NCI-H1105 (cell line): ENCODE results near the gene GABRR3.
"Not testable (repeated sequence)": the region's sequence is repeated elsewhere in the genome, so short reads cannot be mapped to it uniquely, and the experiment has no call there.

Experiments
- DNase-seq: peaks from one replicate; lab custom pipeline; 2025; lab: John Stamatoyannopoulos, UW

The GABRR3 gene

GRCh38 chr3:98021830-98022560 is 13.1 kb downstream of the GABRR3 start:
- DNase-seq = no peak

- no peak for DNase-seq
These were observed 14.7 kb downstream of the GABRR3 start for GRCh38 chr3:98020412-98020811.

- no peak for DNase-seq
These were observed 16.8 kb downstream of the GABRR3 start for GRCh38 chr3:98018301-98018700.

GRCh38 chr3:98014268-98014585 is 20.9 kb downstream of the GABRR3 start:
- no peak for DNase-seq

- DNase-seq = no peak
These were observed 21.5 kb downstream of the GABRR3 start for GRCh38 chr3:98013411-98014267.

- DNase-seq = no peak
These were observed 22.1 kb downstream of the GABRR3 start for GRCh38 chr3:98012979-98013378.

GRCh38 chr3:98010883-98011449 is 24.1 kb downstream of the GABRR3 start:
- not testable (repeated sequence) for DNase-seq

GRCh38 chr3:98010194-98010882 is 24.8 kb downstream of the GABRR3 start:
- DNase-seq = no peak

GRCh38 chr3:98008855-98009254 is 26.3 kb downstream of the GABRR3 start:
- no peak for DNase-seq

- DNase-seq = no peak
These were observed 29.7 kb downstream of the GABRR3 start for GRCh38 chr3:98005438-98005837.

GRCh38 chr3:98004721-98005120 is 30.4 kb downstream of the GABRR3 start:
- no peak for DNase-seq

- no peak for DNase-seq
These were observed 31.7 kb downstream of the GABRR3 start for GRCh38 chr3:98003306-98003969.

GRCh38 chr3:98002717-98003116 is 32.4 kb downstream of the GABRR3 start:
- DNase-seq = no peak

GRCh38 chr3:97999994-98000393 is 35.1 kb downstream of the GABRR3 start:
- no peak for DNase-seq

GRCh38 chr3:97999103-97999502 is 36.0 kb downstream of the GABRR3 start:
- DNase-seq = no peak

GRCh38 chr3:97996988-97997387 is 38.1 kb downstream of the GABRR3 start:
- no peak for DNase-seq

GRCh38 chr3:97994328-97994945 is 40.7 kb downstream of the GABRR3 start:
- DNase-seq = no peak

- no peak for DNase-seq
These were observed 41.6 kb downstream of the GABRR3 start for GRCh38 chr3:97993526-97993925.

- no peak for DNase-seq
These were observed 42.5 kb downstream of the GABRR3 start for GRCh38 chr3:97992547-97993173.

GRCh38 chr3:97991293-97991682 is 43.8 kb downstream of the GABRR3 start:
- DNase-seq = no peak
